WTC11 (cell line): ENCODE measurements around the gene TMEM250.

Source experiments
- CTCF ChIP-seq: fragments of 200-600 bp; IDR thresholded peaks from 2 replicates; pipeline ENCODE4 v1.8.0; 2022; ENCODE audit warnings: antibody characterized with exemption
- MXD4 ChIP-seq: fragments of 250-450 bp; sonication (Bioruptor Pico); IDR thresholded peaks from 2 replicates; pipeline ENCODE4 v1.8.0; 2021; ENCODE audit warnings: mild to moderate bottlenecking, moderate library complexity, borderline replicate concordance

GRCh38 chr9:136110082-136111061, 8.3 kb downstream of the TMEM250 start:
- no peak for TF ChIP-seq CTCF
- no peak for TF ChIP-seq MXD4 (CRISPR knock-in tag)
